ENCODE results near the gene GUK1.

GRCh38 chr1:228146417-228147150, 6.5 kb downstream of the GUK1 start:
- TF ChIP-seq POLR2AphosphoS5 (IDR thresholded peaks at IDR 0.05; ENCODE audit: low read depth) (no peak), CTCF (IDR thresholded peaks at IDR 0.05; ENCODE audit: insufficient read depth, low read length) (no peak), GABPA (IDR thresholded peaks at IDR 0.05; ENCODE audit: low read depth) (no peak)

Measured in HL-60 (cell line).